ENCODE results near the gene KDELR3.
A peak's percentile ranks its signal among the peaks of the same experiment; 100 is the strongest.

Gene KDELR3

GRCh38 chr22:38491707-38492348 lies 23.9 kb downstream of the KDELR3 start:
- peaks cover 67% of the 10 kb centered on the region for H3K36me3 ChIP-seq (ENCODE audit: control insufficient read depth, insufficient read depth, low read length)
- H3K9me3 ChIP-seq (ENCODE audit: control insufficient read depth, insufficient read depth, low read length) = no peaks in the 10 kb centered on the region
- no peaks in the 10 kb centered on the region for H3K27me3 ChIP-seq (ENCODE audit: control insufficient read depth, insufficient read depth, low read length)
- H3K4me1 ChIP-seq (ENCODE audit: control insufficient read depth, insufficient read depth, low read length) = peaks cover 3% of the 10 kb centered on the region
- no peak overlapping the region for H3K4me3 ChIP-seq (ENCODE audit: low read depth, low read length)
- no peak overlapping the region for H3K9ac ChIP-seq (ENCODE audit: low read depth, low read length)

GRCh38 chr22:38494498-38494897 lies 26.6 kb downstream of the KDELR3 start:
- Histone ChIP-seq H3K4me1 (ENCODE audit: control insufficient read depth, insufficient read depth, low read length) (peaks cover 3% of the 10 kb centered on the region), H3K4me3 (ENCODE audit: low read depth, low read length) (no peak overlapping the region), H3K9ac (ENCODE audit: low read depth, low read length) (no peak overlapping the region)

DNA sequence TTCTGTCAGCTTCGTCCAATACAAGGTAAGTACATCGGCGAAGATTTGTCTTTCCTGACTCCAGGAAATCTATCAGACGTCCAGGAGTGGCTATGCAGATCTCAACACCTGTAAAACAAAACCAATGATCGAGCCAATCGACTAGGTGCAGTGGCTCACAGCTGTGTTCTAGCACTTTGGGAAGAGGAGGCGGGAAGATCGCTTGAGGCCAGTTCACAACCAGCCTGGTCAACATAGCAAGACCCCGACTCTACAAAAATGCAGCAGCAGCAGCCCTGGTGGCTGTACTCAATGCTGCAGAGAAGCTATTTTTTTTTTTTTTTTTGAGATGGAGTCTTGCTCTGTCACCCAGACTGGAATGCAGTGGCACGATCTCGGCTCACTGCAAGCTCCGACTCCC lies 27.0 kb downstream of the KDELR3 start:
- Histone ChIP-seq H3K4me3 (ENCODE audit: low read depth, low read length) (no peak overlapping the region), H3K9me3 (ENCODE audit: control insufficient read depth, insufficient read depth, low read length) (no peaks in the 10 kb centered on the region), H3K27me3 (ENCODE audit: control insufficient read depth, insufficient read depth, low read length) (no peaks in the 10 kb centered on the region), H3K4me1 (ENCODE audit: control insufficient read depth, insufficient read depth, low read length) (peaks cover 3% of the 10 kb centered on the region), H3K9ac (ENCODE audit: low read depth, low read length) (no peak overlapping the region), H3K36me3 (ENCODE audit: control insufficient read depth, insufficient read depth, low read length) (peaks cover 77% of the 10 kb centered on the region)

More at GRCh38 chr22:38494498-38494897, 26.6 kb downstream of the KDELR3 start:
- no peaks in the 10 kb centered on the region for H3K9me3 ChIP-seq (ENCODE audit: control insufficient read depth, insufficient read depth, low read length)
- H3K27me3 ChIP-seq (ENCODE audit: control insufficient read depth, insufficient read depth, low read length) = no peaks in the 10 kb centered on the region
- H3K36me3 ChIP-seq (ENCODE audit: control insufficient read depth, insufficient read depth, low read length) = peaks cover 77% of the 10 kb centered on the region

DNA sequence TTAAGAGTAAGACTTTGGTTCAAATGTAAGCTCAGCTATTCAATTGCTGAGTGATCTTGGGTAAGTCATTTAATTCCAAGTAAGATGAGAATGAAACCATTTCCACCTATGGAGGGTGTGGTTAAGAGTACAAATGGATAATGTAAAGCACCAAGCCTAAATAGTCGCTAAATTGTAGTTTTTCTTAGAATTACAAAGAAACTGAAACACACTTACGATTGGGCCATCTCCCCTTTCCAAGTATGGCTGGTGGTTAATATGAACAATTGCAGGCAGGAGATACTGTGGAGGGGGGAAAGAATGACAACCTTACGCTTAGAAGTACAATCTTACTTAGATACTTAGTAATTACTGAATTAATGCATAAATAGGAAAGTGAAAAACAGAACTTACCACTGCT lies 30.0 kb downstream of the KDELR3 start:
- peaks cover 63% of the 10 kb centered on the region for H3K36me3 ChIP-seq (ENCODE audit: control insufficient read depth, insufficient read depth, low read length)
- no peak overlapping the region for H3K4me3 ChIP-seq (ENCODE audit: low read depth, low read length)
- H3K9ac ChIP-seq (ENCODE audit: low read depth, low read length) = no peak overlapping the region
- H3K27me3 ChIP-seq (ENCODE audit: control insufficient read depth, insufficient read depth, low read length) = no peaks in the 10 kb centered on the region
- no peaks in the 10 kb centered on the region for H3K9me3 ChIP-seq (ENCODE audit: control insufficient read depth, insufficient read depth, low read length)
- H3K4me1 ChIP-seq (ENCODE audit: control insufficient read depth, insufficient read depth, low read length) = no peaks in the 10 kb centered on the region

DNA sequence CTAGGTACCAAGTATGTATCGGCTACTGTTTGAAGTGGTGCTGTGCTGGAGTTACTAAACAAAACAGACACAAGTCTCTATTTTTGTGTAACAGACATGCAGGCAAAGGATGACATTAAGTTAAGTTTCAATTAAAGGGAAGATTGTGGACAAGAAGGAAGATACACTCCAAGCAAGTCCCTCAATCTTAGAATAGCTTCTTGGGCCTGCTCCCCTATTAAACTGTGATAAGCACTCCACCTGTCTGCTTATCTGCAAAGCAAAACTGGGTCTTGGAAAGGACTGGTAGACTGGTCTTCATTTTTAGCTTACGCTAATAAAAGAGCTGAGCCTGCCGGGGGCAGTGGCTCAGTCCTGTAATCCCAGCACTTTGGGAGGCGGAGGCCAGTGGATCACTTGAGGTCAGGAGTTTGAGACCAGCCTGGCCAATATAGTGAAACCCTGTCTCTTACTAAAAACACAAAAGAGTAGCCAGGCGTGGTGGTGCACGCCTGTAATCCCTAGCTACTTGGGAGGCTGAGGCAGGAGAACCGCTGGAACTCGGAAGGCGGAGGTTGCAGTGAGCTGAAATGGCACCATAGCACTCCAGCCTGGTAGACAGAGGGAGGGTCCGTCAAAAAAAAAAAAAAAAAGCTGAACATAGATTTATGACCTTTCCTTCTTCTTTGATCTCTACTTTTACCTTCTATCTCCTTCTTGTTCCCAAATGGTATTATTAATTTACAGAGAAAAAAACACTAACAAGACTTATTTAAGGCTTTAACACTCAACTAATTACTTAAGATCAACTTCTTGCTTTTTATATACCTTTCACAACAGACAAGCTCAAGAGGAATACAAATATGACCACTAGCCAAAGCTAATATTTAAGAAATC lies 34.1 kb downstream of the KDELR3 start:
- Histone ChIP-seq H3K27me3 (ENCODE audit: control insufficient read depth, insufficient read depth, low read length) (no peaks in the 10 kb centered on the region), H3K36me3 (ENCODE audit: control insufficient read depth, insufficient read depth, low read length) (peaks cover 34% of the 10 kb centered on the region), H3K9me3 (ENCODE audit: control insufficient read depth, insufficient read depth, low read length) (no peaks in the 10 kb centered on the region), H3K4me1 (ENCODE audit: control insufficient read depth, insufficient read depth, low read length) (peaks cover 3% of the 10 kb centered on the region), H3K4me3 (ENCODE audit: low read depth, low read length) (no peak overlapping the region), H3K9ac (ENCODE audit: low read depth, low read length) (peak overlapping the region; percentile 13)

GRCh38 chr22:38503021-38503420 lies 35.1 kb downstream of the KDELR3 start:
- Histone ChIP-seq H3K4me3 (ENCODE audit: low read depth, low read length) (peak overlapping the region; percentile 96), H3K27me3 (ENCODE audit: control insufficient read depth, insufficient read depth, low read length) (no peaks in the 10 kb centered on the region), H3K9me3 (ENCODE audit: control insufficient read depth, insufficient read depth, low read length) (no peaks in the 10 kb centered on the region), H3K36me3 (ENCODE audit: control insufficient read depth, insufficient read depth, low read length) (peaks cover 26% of the 10 kb centered on the region), H3K9ac (ENCODE audit: low read depth, low read length) (no peak overlapping the region), H3K4me1 (ENCODE audit: control insufficient read depth, insufficient read depth, low read length) (peaks cover 3% of the 10 kb centered on the region)

- Histone ChIP-seq H3K9ac (ENCODE audit: low read depth, low read length) (peak overlapping the region; percentile 100), H3K4me3 (ENCODE audit: low read depth, low read length) (peak overlapping the region; percentile 96), H3K27me3 (ENCODE audit: control insufficient read depth, insufficient read depth, low read length) (no peaks in the 10 kb centered on the region), H3K9me3 (ENCODE audit: control insufficient read depth, insufficient read depth, low read length) (no peaks in the 10 kb centered on the region), H3K4me1 (ENCODE audit: control insufficient read depth, insufficient read depth, low read length) (peaks cover 3% of the 10 kb centered on the region), H3K36me3 (ENCODE audit: control insufficient read depth, insufficient read depth, low read length) (peaks cover 9% of the 10 kb centered on the region)
These were observed 37.0 kb downstream of the KDELR3 start for GRCh38 chr22:38504731-38505540.

DNA sequence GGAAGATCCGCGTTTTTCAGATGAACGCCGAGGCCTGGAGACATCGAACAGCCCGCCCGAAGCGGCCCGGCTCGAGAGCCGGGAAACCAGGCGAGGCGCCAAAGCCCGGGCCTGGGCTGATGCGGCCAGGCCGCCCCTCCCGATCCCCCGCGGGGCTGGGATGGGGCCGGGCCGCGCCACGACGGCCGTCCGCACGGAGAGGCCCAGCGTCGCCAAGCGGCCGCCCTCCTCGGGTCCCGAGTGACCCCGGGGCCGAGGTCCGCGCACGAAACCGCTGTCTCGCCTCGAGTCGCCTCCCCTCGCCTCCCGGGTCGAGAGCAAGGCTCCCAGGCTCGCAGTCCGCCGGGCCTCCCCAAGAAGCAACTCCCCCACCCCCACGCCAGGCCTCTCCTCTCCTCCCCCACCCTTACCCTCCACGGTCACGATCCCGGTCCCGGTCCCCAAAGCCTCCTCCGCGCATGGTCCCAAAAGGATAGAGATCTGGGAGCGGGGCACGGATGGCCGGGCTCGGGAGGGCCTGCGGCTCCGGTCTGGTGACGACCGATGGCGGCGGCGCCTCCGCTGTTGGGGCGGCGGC lies 37.7 kb downstream of the KDELR3 start:
- Histone ChIP-seq H3K4me1 (ENCODE audit: control insufficient read depth, insufficient read depth, low read length) (peaks cover 3% of the 10 kb centered on the region), H3K36me3 (ENCODE audit: control insufficient read depth, insufficient read depth, low read length) (peaks cover 9% of the 10 kb centered on the region), H3K9ac (ENCODE audit: low read depth, low read length) (peak overlapping the region; percentile 100), H3K27me3 (ENCODE audit: control insufficient read depth, insufficient read depth, low read length) (no peaks in the 10 kb centered on the region), H3K9me3 (ENCODE audit: control insufficient read depth, insufficient read depth, low read length) (no peaks in the 10 kb centered on the region), H3K4me3 (ENCODE audit: low read depth, low read length) (peak overlapping the region; percentile 96)

GRCh38 chr22:38506118-38506962 lies 38.4 kb downstream of the KDELR3 start, which contains the start of gene DDX17:
Gene DDX17, minus strand, starts transcription at chr22:38506311.
- H3K4me1 ChIP-seq (ENCODE audit: control insufficient read depth, insufficient read depth, low read length) = peaks cover 3% of the 10 kb centered on the region
- H3K4me3 ChIP-seq (ENCODE audit: low read depth, low read length) = peak within 1 kb of the TSS; percentile 96
- H3K9me3 ChIP-seq (ENCODE audit: control insufficient read depth, insufficient read depth, low read length) = no peaks in the 10 kb centered on the region
- H3K27me3 ChIP-seq (ENCODE audit: control insufficient read depth, insufficient read depth, low read length) = no peaks in the 10 kb centered on the region
- peak within 1 kb of the TSS; percentile 100 for H3K9ac ChIP-seq (ENCODE audit: low read depth, low read length)
- peaks cover 4% of the 10 kb centered on the region for H3K36me3 ChIP-seq (ENCODE audit: control insufficient read depth, insufficient read depth, low read length)

GRCh38 chr22:38510416-38510970 lies 42.6 kb downstream of the KDELR3 start:
- peaks cover 2% of the 10 kb centered on the region for H3K36me3 ChIP-seq (ENCODE audit: control insufficient read depth, insufficient read depth, low read length)
- H3K4me3 ChIP-seq (ENCODE audit: low read depth, low read length) = no peak overlapping the region
- no peak overlapping the region for H3K9ac ChIP-seq (ENCODE audit: low read depth, low read length)
- no peaks in the 10 kb centered on the region for H3K27me3 ChIP-seq (ENCODE audit: control insufficient read depth, insufficient read depth, low read length)
- H3K9me3 ChIP-seq (ENCODE audit: control insufficient read depth, insufficient read depth, low read length) = no peaks in the 10 kb centered on the region
- H3K4me1 ChIP-seq (ENCODE audit: control insufficient read depth, insufficient read depth, low read length) = peaks cover 3% of the 10 kb centered on the region
